ENCODE measurements around the gene EXOSC5. TPM values are rescaled to one million over a fixed set of nuclear protein-coding genes. Genes with fewer than 3 reads are reported as not detected.

EXOSC5 gene
- total and polyA plus RNA-seq, 9 of the 15 experiments (the other 6 are each of a cell fraction or from before 2014, with no cell fraction given) = 10.9 to 75.5 (median 37.8) TPM

- TF ChIP-seq ZNF407 (IDR thresholded peaks at IDR 0.05; ENCODE audit: low read depth) (peak; percentile 64; the same call in 1 of the 2 replicates), TBP (optimal IDR thresholded peaks at IDR 0.05; ENCODE audit: low read depth, low read length) (no peak), HDGF (IDR thresholded peaks at IDR 0.05) (peak; percentile 97), ZNF23 (CRISPR knock-in tag; IDR thresholded peaks at IDR 0.05) (no peak), AFF1 (IDR thresholded peaks at IDR 0.05; ENCODE audit: low read depth in 1 of 2, partially characterized antibody in 2 of 2) (peak in 1 of 2 experiments; percentile 67), CREB5 (CRISPR knock-in tag; IDR thresholded peaks at IDR 0.05) (no peak), ZNF280B (CRISPR knock-in tag; IDR thresholded peaks at IDR 0.05) (no peak), ZNF778 (CRISPR knock-in tag; IDR thresholded peaks at IDR 0.05) (no peak), MXD1 (CRISPR knock-in tag; IDR thresholded peaks at IDR 0.05; ENCODE audit: borderline replicate concordance, poor library complexity, severe bottlenecking) (no peak), NR3C1 (CRISPR knock-in tag; IDR thresholded peaks at IDR 0.05) (no peak)
These were observed 30.7 kb upstream of the EXOSC5 start (continued) for GRCh38 chr19:41427647-41428480.
